GM19240 (cell line): ENCODE measurements around the gene ERN2.
A peak's percentile ranks its signal among the peaks of the same experiment; 100 is the strongest.

Experiments
- DNase-seq: peaks from one replicate; pipeline ENCODE4 v3.0.0; 2011; ENCODE audit warnings: low spot score; ENCODE audit not compliant: insufficient read length

Gene ERN2

DNA sequence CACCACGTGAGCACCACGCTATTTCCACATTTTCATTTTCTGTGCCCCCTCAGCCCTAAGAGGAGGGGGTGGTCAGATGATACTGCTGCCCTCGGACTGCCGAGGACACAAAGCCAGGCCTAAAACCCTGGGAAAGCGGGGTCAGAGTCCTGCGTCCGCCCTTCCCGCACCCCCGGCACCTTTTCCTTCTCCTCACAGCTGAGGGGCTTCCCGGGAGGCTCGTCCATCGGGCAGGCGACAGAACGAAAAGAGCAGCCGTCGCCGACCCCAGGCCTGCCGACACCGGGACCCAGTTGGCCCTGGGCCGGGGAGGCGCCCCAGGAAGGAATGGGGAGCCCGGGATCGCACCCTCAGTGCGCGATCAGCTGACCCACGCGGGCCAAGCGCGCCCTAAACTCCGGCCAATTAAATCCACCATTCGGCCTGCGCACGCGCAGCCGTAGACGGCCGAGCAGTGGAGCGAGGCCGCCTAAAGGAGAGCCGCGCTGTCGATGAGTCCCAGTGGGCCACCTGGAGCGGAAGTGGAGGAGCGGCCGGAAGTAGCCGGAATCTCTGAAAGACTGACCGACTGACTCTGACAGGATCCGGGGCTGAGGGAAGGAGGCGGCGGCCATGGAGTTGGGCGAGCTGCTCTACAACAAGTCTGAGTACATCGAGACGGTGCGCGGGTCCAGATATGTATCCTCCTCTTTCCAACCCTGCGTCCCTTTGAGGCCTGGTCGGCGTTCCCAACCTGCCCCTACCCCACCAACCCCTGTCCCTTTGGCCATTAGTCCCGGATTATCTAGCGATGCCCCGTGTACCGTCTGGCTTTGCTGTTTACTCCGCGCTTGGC is 71.9 kb downstream of the ERN2 start, which contains the start of the genes DCTN5 and PALB2:
Gene DCTN5 (plus strand): TSS at position 536 of the 835 bp plus-strand sequence. CDS start 77 bp downstream, at position 613.
Gene PALB2 (minus strand): TSS at position 380 of the 835 bp plus-strand sequence. CDS start 153 bp downstream, at position 227.
- DNase-seq = peak; percentile 84

DNA sequence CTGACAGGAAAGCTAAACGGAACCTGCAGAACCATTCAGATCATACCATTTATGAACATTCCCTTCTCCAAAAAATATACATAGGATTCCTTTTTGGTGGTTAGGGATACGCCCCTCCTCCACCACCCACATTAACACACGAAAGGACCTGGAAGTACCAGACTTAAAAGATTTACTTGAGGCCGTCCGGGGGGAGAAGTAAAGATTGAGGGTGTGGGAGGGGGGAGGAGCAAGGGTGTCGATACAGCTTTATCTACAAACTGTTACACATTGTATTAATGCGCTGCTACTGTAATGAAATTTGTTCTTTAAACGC is 72.4 kb downstream of the ERN2 start:
- no peak for DNase-seq
